ENCODE results near the gene KAZN. TPM values are rescaled to one million over a fixed set of nuclear protein-coding genes. Genes with fewer than 3 reads are reported as not detected.

Gene KAZN
- total and polyA plus RNA-seq, 2 donors from 2014 or later = 17.4 to 60.8 TPM

DNA sequence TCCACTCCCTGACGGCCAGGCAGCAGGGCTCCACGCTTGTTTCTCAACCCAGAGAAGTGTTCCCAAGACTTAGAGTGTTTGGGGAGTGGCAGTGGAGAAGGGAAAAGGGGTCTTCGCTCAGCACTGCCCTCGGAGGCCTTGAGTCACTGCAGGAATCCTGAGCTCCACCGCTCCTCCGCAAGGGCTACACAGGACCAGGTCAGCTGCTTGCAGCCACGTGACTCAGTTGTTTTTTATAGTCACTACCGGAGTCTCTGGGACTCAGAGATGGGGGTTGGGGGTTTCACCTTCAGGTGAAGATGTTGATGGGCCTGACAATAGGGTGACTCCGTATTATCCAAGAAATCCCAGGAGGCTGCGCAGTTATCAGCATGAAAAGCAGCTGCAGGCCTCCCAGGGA, 478.9 kb downstream of the KAZN start:
- H3K9ac ChIP-seq (ENCODE audit: low read length in 3 of 3) = no peak overlapping the region
- no peaks in the 10 kb centered on the region for H3K9me3 ChIP-seq (ENCODE audit: control insufficient read depth in 2 of 3, insufficient read depth in 1 of 3, low read length in 3 of 3)
- no peaks in the 10 kb centered on the region for H3K36me3 ChIP-seq (ENCODE audit: control insufficient read depth in 2 of 3, insufficient read depth in 3 of 3, low read length in 3 of 3)
- TF ChIP-seq, protein P1, sequence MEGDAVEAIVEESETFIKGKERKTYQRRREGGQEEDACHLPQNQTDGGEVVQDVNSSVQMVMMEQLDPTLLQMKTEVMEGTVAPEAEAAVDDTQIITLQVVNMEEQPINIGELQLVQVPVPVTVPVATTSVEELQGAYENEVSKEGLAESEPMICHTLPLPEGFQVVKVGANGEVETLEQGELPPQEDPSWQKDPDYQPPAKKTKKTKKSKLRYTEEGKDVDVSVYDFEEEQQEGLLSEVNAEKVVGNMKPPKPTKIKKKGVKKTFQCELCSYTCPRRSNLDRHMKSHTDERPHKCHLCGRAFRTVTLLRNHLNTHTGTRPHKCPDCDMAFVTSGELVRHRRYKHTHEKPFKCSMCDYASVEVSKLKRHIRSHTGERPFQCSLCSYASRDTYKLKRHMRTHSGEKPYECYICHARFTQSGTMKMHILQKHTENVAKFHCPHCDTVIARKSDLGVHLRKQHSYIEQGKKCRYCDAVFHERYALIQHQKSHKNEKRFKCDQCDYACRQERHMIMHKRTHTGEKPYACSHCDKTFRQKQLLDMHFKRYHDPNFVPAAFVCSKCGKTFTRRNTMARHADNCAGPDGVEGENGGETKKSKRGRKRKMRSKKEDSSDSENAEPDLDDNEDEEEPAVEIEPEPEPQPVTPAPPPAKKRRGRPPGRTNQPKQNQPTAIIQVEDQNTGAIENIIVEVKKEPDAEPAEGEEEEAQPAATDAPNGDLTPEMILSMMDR (IDR thresholded peaks at IDR 0.05; ENCODE audit: borderline replicate concordance, extremely low read depth, insufficient read depth) = no peak
- no peaks in the 10 kb centered on the region for H3K27me3 ChIP-seq (ENCODE audit: control insufficient read depth, insufficient read depth, low read length)
- FAIRE-seq (no peak), DNase-seq (no peak)
- no peak overlapping the region for H3K4me3 ChIP-seq (ENCODE audit: low read length in 3 of 3)
- intact Hi-C loops (cut with DNase I) = no loop called here
- no peak overlapping the region for H3K27ac ChIP-seq (ENCODE audit: low read depth in 2 of 2, low read length in 2 of 2)
- no peaks in the 10 kb centered on the region for H3K4me1 ChIP-seq (ENCODE audit: control insufficient read depth in 2 of 3, insufficient read depth in 2 of 3, low read depth in 1 of 3, low read length in 3 of 3)

DNA sequence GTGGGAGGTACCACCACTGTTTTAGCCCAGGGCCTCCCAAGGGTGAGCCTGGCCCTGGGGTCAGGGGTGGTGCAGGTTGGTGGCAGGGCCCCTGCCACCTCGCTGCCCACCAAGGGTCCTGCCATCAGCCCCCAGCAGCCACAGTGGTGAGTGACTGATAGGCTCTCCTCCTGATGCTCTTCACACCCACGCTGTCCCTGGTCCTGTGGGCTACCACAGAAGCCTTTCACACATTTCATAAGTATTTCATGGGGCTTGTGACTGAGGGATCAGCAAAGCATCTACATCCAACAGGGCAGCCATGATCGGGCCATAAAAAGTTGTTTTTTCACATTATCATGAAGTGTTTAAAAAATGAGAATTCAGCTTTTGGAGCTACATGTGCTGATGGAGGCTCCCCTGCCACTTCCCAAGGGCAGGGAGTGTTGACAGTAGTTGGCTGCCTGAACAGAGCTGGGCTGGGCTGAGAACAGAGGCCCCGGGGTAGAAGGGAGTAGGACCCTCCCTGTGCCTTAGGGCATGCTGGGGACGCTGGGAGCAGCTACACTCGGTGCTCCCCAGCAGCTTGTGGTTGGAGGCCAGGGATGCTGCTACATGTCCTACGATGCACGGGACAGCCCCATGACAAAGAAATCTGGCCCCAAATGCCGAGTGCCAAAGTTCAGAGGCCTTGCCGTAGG, 482.0 kb downstream of the KAZN start:
- H3K27me3 ChIP-seq (ENCODE audit: control insufficient read depth, insufficient read depth, low read length) = no peaks in the 10 kb centered on the region
- H3K9me3 ChIP-seq (ENCODE audit: control insufficient read depth in 2 of 3, insufficient read depth in 1 of 3, low read length in 3 of 3) = no peaks in the 10 kb centered on the region
- FAIRE-seq (no peak), DNase-seq (peak in 1 of 5 donors; percentile 8)
- no peak overlapping the region for H3K9ac ChIP-seq (ENCODE audit: low read length in 3 of 3)
- no peaks in the 10 kb centered on the region for H3K4me1 ChIP-seq (ENCODE audit: control insufficient read depth in 2 of 3, insufficient read depth in 2 of 3, low read depth in 1 of 3, low read length in 3 of 3)
- no peak overlapping the region for H3K4me3 ChIP-seq (ENCODE audit: low read length in 3 of 3)
- TF ChIP-seq, protein P1 (IDR thresholded peaks at IDR 0.05; ENCODE audit: borderline replicate concordance, extremely low read depth, insufficient read depth) = no peak
- no peaks in the 10 kb centered on the region for H3K36me3 ChIP-seq (ENCODE audit: control insufficient read depth in 2 of 3, insufficient read depth in 3 of 3, low read length in 3 of 3)
- intact Hi-C loops (cut with DNase I) = no loop called here
- H3K27ac ChIP-seq (ENCODE audit: low read depth in 2 of 2, low read length in 2 of 2) = no peak overlapping the region

DNA sequence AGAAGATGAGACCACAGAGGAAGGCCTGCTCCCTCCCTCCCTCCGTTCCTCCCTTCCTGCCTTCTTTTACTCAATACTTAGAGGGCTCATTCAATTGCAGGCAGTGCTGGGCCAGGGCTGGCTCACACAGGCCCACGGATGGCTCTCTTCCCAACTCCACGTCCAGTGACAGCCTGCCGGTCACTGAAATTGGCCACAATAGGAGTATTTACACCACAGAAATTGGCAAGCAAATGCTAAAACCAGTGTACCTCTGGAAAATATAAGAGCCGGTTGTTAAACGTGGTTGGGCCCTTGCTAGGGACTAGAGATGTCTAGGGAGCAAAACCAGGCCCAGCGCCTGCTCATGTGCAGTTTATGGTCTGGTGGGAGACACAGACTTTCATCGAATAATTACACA, 482.6 kb downstream of the KAZN start:
- peak in 1 of 5 donors; percentile 44 for DNase-seq
- Histone ChIP-seq H3K4me3 (ENCODE audit: low read length in 3 of 3) (no peak overlapping the region), H3K9ac (ENCODE audit: low read length in 3 of 3) (no peak overlapping the region), H3K9me3 (ENCODE audit: control insufficient read depth in 2 of 3, insufficient read depth in 1 of 3, low read length in 3 of 3) (no peaks in the 10 kb centered on the region), H3K27me3 (ENCODE audit: control insufficient read depth, insufficient read depth, low read length) (no peaks in the 10 kb centered on the region), H3K27ac (ENCODE audit: low read depth in 2 of 2, low read length in 2 of 2) (no peak overlapping the region), H3K4me1 (ENCODE audit: control insufficient read depth in 2 of 3, insufficient read depth in 2 of 3, low read depth in 1 of 3, low read length in 3 of 3) (no peaks in the 10 kb centered on the region), H3K36me3 (ENCODE audit: control insufficient read depth in 2 of 3, insufficient read depth in 3 of 3, low read length in 3 of 3) (no peaks in the 10 kb centered on the region)
- intact Hi-C loops (cut with DNase I) = no loop called here
- FAIRE-seq = no peak
- TF ChIP-seq, protein P1 (IDR thresholded peaks at IDR 0.05; ENCODE audit: borderline replicate concordance, extremely low read depth, insufficient read depth) = no peak

DNA sequence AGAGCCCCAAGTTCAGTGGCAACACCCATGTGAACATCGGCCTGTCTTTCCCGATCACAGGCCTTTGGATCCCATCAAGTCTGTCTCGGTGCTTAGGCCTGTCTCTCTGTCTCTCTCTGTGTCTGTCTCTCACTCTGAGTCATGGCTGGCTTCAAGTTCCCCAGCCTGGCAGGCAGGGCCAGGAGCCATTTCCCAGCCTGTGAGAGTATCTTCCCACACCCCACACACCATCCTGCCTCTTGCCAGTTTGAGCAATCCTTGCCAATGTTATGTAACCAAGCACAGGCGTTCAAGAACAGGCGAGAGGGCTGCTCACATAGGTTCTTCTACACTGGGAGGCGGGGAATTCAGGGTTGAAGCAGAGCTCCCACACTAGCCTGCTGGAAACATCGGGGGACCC, 485.1 kb downstream of the KAZN start:
- H3K4me3 ChIP-seq (ENCODE audit: low read length in 3 of 3) = no peak overlapping the region
- H3K4me1 ChIP-seq (ENCODE audit: control insufficient read depth in 2 of 3, insufficient read depth in 2 of 3, low read depth in 1 of 3, low read length in 3 of 3) = peaks cover 2 to 6% (median 2%) of the 10 kb centered on the region in 3 donors
- H3K27me3 ChIP-seq (ENCODE audit: control insufficient read depth, insufficient read depth, low read length) = no peaks in the 10 kb centered on the region
- intact Hi-C loops (cut with DNase I) = no loop called here
- DNase-seq (peak in 1 of 5 donors; percentile 29), FAIRE-seq (no peak)
- H3K27ac ChIP-seq (ENCODE audit: low read depth in 2 of 2, low read length in 2 of 2) = no peak overlapping the region
- TF ChIP-seq, protein P1 (IDR thresholded peaks at IDR 0.05; ENCODE audit: borderline replicate concordance, extremely low read depth, insufficient read depth) = no peak
- no peaks in the 10 kb centered on the region for H3K36me3 ChIP-seq (ENCODE audit: control insufficient read depth in 2 of 3, insufficient read depth in 3 of 3, low read length in 3 of 3)
- no peak overlapping the region for H3K9ac ChIP-seq (ENCODE audit: low read length in 3 of 3)
- no peaks in the 10 kb centered on the region for H3K9me3 ChIP-seq (ENCODE audit: control insufficient read depth in 2 of 3, insufficient read depth in 1 of 3, low read length in 3 of 3)

Data from kidney (tissue), 14 donors.